HCT116 (cell line): ENCODE measurements around the gene LRRC72. TPM values are rescaled to one million over a fixed set of nuclear protein-coding genes. Genes with fewer than 3 reads are reported as not detected.

Experiments
- ATAC-seq: fragments of 200-7000 bp; cut with Tn5 transposase; 2 replicates; pipeline ENCODE4 v1.9.1; 2020; ENCODE audit warnings: mild to moderate bottlenecking, moderate library complexity
- BruUV-seq: library from RNA; stranded (reverse); fragments of 400-500 nt; replicated peaks from 2 replicates; lab custom pipeline; 2021; lab: Mats Ljungman, UMichigan
- CTCF ChIA-PET: fragments of 300-600 bp; sonication (Branson Sonifier 250); formaldehyde crosslinking; loops from one replicate; lab custom pipeline; 2021; ENCODE audit warnings: antibody characterized with exemption; lab: Charles Lee
- POLR2A ChIA-PET: fragments of 300-600, 350-600 bp; sonication (Branson Sonifier 250); formaldehyde crosslinking; loops from one replicate; lab custom pipeline; 2021; ENCODE audit warnings: antibody characterized with exemption; lab: Charles Lee
- RAD21 ChIA-PET, 2 experiments: fragments of 300-600 bp; sonication (Branson Sonifier 250); formaldehyde crosslinking; loops; one replicate each; lab custom pipeline; 2023; ENCODE audit warnings: low total read pairs in 2 of 2; ENCODE audit not compliant: uncharacterized antibody in 2 of 2, unreplicated experiment in 2 of 2, low non-redundant PET in 1 of 2; lab: Charles Lee
- DNase-seq: peaks from one replicate; pipeline ENCODE4 v3.0.0-alpha.2; 2010; ENCODE audit warnings: low read depth, low spot score
- H2AFZ ChIP-seq: fragments of 200-600 bp; shearing (Covaris generic), sonication (generic); 2 replicates; pipeline ENCODE4 v1.6.1; 2017; ENCODE audit warnings: low read depth, mixed run types, mixed read lengths, antibody characterized with exemption, low read length; ENCODE audit not compliant: poor library complexity, severe bottlenecking
- H3K27ac ChIP-seq: 2 replicates; pipeline ENCODE4 v1.5.1; 2012; ENCODE audit warnings: low read depth, low read length
- H3K27me3 ChIP-seq: fragments of 200-600 bp; sonication (generic); 2 replicates; pipeline ENCODE4 v1.6.1; 2016; ENCODE audit warnings: mixed run types, low read length, mixed read lengths; ENCODE audit not compliant: insufficient read depth
- H3K36me3 ChIP-seq, 2 experiments: fragments of 200-500 bp in 1 of 2; fragments of 200-600 bp in 1 of 2; sonication (Bioruptor generic) in 1 of 2; sonication (generic) in 1 of 2; 2 replicates each; pipeline versions ENCODE4 v1.5.1 to v1.6.1; 2014 to 2016; ENCODE audit warnings: low read length in 2 of 2, inconsistent platforms in 1 of 2, mixed read lengths in 1 of 2, mixed run types in 1 of 2; ENCODE audit not compliant: insufficient read depth in 2 of 2, control insufficient read depth in 1 of 2
- H3K4me1 ChIP-seq, 2 experiments: fragments of 200-600 bp in 1 of 2; sonication (generic) in 1 of 2; 2 replicates each; pipeline versions ENCODE4 v1.5.1 to v1.6.1; 2012 to 2017; ENCODE audit warnings: low read length in 2 of 2, inconsistent platforms in 1 of 2, mild to moderate bottlenecking in 1 of 2, mixed read lengths in 1 of 2, mixed run types in 1 of 2, moderate library complexity in 1 of 2; ENCODE audit not compliant: insufficient read depth in 2 of 2, control insufficient read depth in 1 of 2
- H3K4me2 ChIP-seq: fragments of 200-600 bp; sonication (generic); 2 replicates; pipeline ENCODE4 v1.6.1; 2017; ENCODE audit warnings: mixed run types, low read length, mixed read lengths
- H3K4me3 ChIP-seq, 2 experiments: fragments of 200-600 bp in 1 of 2; sonication (generic) in 1 of 2; replicated peaks in 1 of 2; 2 replicates each; pipeline ENCODE4 v1.5.1; 2011 to 2016; ENCODE audit warnings: low read length in 2 of 2, control low read depth in 1 of 2, low read depth in 1 of 2, mild to moderate bottlenecking in 1 of 2, mixed read lengths in 1 of 2, mixed run types in 1 of 2
- H3K79me2 ChIP-seq: fragments of 200-600 bp; sonication (generic); 2 replicates; pipeline ENCODE4 v1.6.1; 2017; ENCODE audit warnings: mild to moderate bottlenecking, mixed run types, low read length, moderate library complexity, mixed read lengths; ENCODE audit not compliant: insufficient read depth
- H3K9ac ChIP-seq: fragments of 200-600 bp; sonication (generic); 2 replicates; pipeline ENCODE4 v1.6.1; 2016; ENCODE audit warnings: low read length, mixed read lengths
- H3K9me2 ChIP-seq: fragments of 200-600 bp; sonication (generic), shearing (Covaris generic); 2 replicates; pipeline ENCODE4 v1.6.1; 2017; ENCODE audit warnings: mixed run types, mild to moderate bottlenecking, moderate library complexity; ENCODE audit not compliant: insufficient read depth
- H3K9me3 ChIP-seq, 2 experiments: fragments of 200-500 bp in 1 of 2; fragments of 200-600 bp in 1 of 2; sonication (Bioruptor generic) in 1 of 2; sonication (generic) in 1 of 2; 2 replicates each; pipeline ENCODE4 v1.6.1; 2014 to 2017; ENCODE audit warnings: low read length in 2 of 2, mixed read lengths in 2 of 2, inconsistent platforms in 1 of 2, low read depth in 1 of 2, mild to moderate bottlenecking in 1 of 2, mixed run types in 1 of 2, moderate library complexity in 1 of 2; ENCODE audit not compliant: control insufficient read depth in 1 of 2, insufficient read depth in 1 of 2
- H4K20me1 ChIP-seq: fragments of 200-600 bp; sonication (generic), shearing (Covaris generic); 2 replicates; pipeline ENCODE4 v1.6.1; 2017; ENCODE audit warnings: mixed run types, mild to moderate bottlenecking, moderate library complexity; ENCODE audit not compliant: insufficient read depth
- CBX3 ChIP-seq: IDR thresholded peaks from 2 replicates; pipeline ENCODE4 v1.6.1; 2012; ENCODE audit warnings: low read depth
- CEBPB ChIP-seq: IDR thresholded peaks from 2 replicates; pipeline ENCODE4 v1.6.1; 2012; ENCODE audit warnings: low read depth
- EGR1 ChIP-seq: IDR thresholded peaks from 2 replicates; pipeline ENCODE4 v1.6.1; 2012; ENCODE audit warnings: low read depth
- ELF1 ChIP-seq: IDR thresholded peaks from 2 replicates; pipeline ENCODE4 v1.6.1; 2012; ENCODE audit warnings: low read depth, borderline replicate concordance
- EZH2 ChIP-seq: fragments of 200-600 bp; sonication (generic); IDR thresholded peaks from 2 replicates; pipeline ENCODE4 v1.6.1; 2017; ENCODE audit warnings: antibody characterized with exemption, mixed run types
- EZH2phosphoT487 ChIP-seq: fragments of 200-600 bp; IDR thresholded peaks from 2 replicates; pipeline ENCODE4 v1.6.1; 2018; ENCODE audit warnings: antibody characterized with exemption, borderline replicate concordance
- FOSL1 ChIP-seq: IDR thresholded peaks from 2 replicates; pipeline ENCODE4 v1.6.1; 2012; ENCODE audit warnings: low read depth
- JUND ChIP-seq: IDR thresholded peaks from 2 replicates; pipeline ENCODE4 v1.6.1; 2012
- POLR2A ChIP-seq: IDR thresholded peaks from 2 replicates; pipeline ENCODE4 v1.7.0; 2011; ENCODE audit warnings: borderline replicate concordance; ENCODE audit not compliant: insufficient read depth, insufficient read length; ENCODE audit errors: extremely low read depth
- POLR2AphosphoS5 ChIP-seq: IDR thresholded peaks from 2 replicates; pipeline ENCODE4 v1.6.1; 2011; ENCODE audit warnings: mild to moderate bottlenecking, low read depth, low read length, moderate library complexity
- RAD21 ChIP-seq: IDR thresholded peaks from 2 replicates; pipeline ENCODE4 v1.6.1; 2012; ENCODE audit warnings: low read depth, mild to moderate bottlenecking
- SIN3A ChIP-seq: IDR thresholded peaks from 2 replicates; pipeline ENCODE4 v1.6.1; 2012; ENCODE audit warnings: low read depth
- SP1 ChIP-seq: IDR thresholded peaks from 2 replicates; pipeline ENCODE4 v1.6.1; 2012; ENCODE audit warnings: low read depth
- TCF7L2 ChIP-seq: IDR thresholded peaks from 2 replicates; pipeline ENCODE4 v1.7.0; 2011; ENCODE audit warnings: borderline replicate concordance, inconsistent platforms; ENCODE audit not compliant: insufficient read depth, insufficient read length; ENCODE audit errors: extremely low read depth
- YY1 ChIP-seq: IDR thresholded peaks from 2 replicates; pipeline ENCODE4 v1.6.1; 2011; ENCODE audit warnings: low read length, low read depth, moderate library complexity, mild to moderate bottlenecking; ENCODE audit not compliant: insufficient replicate concordance; ENCODE audit errors: extremely low read depth
- ZNF274 ChIP-seq: fragments of 200-500 bp; sonication (Bioruptor generic); IDR thresholded peaks from 2 replicates; pipeline ENCODE4 v1.6.1; 2014; ENCODE audit warnings: mild to moderate bottlenecking, low read depth, low read length, inconsistent platforms
- intact Hi-C: fragments of 100-400 bp; cut with micrococcal nuclease; formaldehyde crosslinking; loops from 2 replicates; pipeline ENCODE4 v1.10.0; 2022
- total RNA-seq: library from RNA; stranded (reverse); gene quantifications from one replicate; pipeline ENCODE4 v1.2.1, GENCODE V29; 2021; ENCODE audit not compliant: unreplicated experiment
- TF ChIP-seq, protein P1 (sequence below): IDR thresholded peaks from 2 replicates; pipeline ENCODE4 v1.6.1; 2012; ENCODE audit warnings: low read depth
- TF ChIP-seq, protein P2 (sequence below), 3 experiments: fragments of 200-600 bp in 1 of 3; sonication (generic) in 1 of 3; IDR thresholded peaks in 2 of 3; conservative IDR thresholded peaks in 1 of 3; 2 replicates each; pipeline ENCODE4 v1.5.1; 2012 to 2017; ENCODE audit warnings: low read depth in 2 of 3, low read length in 2 of 3, antibody characterized with exemption in 1 of 3, borderline replicate concordance in 1 of 3, control low read depth in 1 of 3, mild to moderate bottlenecking in 1 of 3, mixed read lengths in 1 of 3, mixed run types in 1 of 3, moderate library complexity in 1 of 3; ENCODE audit not compliant: insufficient read depth in 1 of 3
- TF ChIP-seq, protein P3 (sequence below): IDR thresholded peaks from 2 replicates; pipeline ENCODE4 v1.6.1; 2012
- TF ChIP-seq, protein P4 (sequence below): IDR thresholded peaks from 2 replicates; pipeline ENCODE4 v1.6.1; 2012

LRRC72 gene
- total RNA-seq, 1 experiment from 2014 or later, result not detected

DNA sequence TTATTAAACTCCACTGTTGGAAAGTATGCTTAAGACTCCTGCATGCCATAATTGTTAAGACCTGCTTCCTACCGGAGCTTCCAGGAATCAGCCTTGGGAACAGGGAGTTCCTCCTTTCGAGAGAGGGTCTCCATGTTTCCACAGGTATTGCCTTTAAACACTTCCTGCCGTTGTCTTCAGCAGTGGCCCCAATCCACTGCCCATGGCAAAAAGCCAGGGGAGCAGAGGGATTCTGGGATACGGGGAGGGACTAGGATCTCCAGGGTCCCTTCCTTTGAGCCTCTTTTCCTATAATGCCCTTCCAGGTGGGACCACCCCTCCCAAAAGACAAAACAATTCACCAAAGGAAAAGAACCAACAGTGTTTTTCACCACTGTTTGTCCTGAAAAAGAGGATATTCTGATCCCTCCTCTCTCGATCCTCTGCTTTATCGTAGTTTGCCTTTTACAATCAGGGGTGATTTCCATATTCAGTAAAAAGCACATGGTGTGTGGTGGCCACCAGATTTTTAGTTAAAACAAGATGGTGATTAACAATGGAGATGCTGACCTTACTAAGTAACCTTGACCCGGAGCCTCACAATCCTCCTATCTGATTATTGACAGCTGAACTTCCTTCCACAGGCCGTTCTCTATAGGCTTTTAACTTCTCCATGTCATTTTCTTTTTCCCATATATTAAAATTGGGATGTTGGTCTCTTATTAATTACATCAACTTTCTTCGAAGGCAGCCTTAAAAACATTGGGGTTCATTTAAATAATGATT, 36.0 kb downstream of the LRRC72 start:
- Histone ChIP-seq H3K27ac (no peak overlapping the region), H3K9ac (no peak overlapping the region), H3K4me1 (no peaks in the 10 kb centered on the region; a peak in 1 of 4 replicates), H3K27me3 (no peaks in the 10 kb centered on the region), H2AFZ (no peak overlapping the region), H3K9me2 (no peaks in the 10 kb centered on the region)
- intact Hi-C loops, result no loop called here
- no peak for TF ChIP-seq POLR2A
- TF ChIP-seq RAD21, result no peak
- no peak for TF ChIP-seq EZH2
- TF ChIP-seq SIN3A, result no peak
- TF ChIP-seq POLR2AphosphoS5, result no peak
- TF ChIP-seq ELF1, result no peak
- TF ChIP-seq, protein P1, sequence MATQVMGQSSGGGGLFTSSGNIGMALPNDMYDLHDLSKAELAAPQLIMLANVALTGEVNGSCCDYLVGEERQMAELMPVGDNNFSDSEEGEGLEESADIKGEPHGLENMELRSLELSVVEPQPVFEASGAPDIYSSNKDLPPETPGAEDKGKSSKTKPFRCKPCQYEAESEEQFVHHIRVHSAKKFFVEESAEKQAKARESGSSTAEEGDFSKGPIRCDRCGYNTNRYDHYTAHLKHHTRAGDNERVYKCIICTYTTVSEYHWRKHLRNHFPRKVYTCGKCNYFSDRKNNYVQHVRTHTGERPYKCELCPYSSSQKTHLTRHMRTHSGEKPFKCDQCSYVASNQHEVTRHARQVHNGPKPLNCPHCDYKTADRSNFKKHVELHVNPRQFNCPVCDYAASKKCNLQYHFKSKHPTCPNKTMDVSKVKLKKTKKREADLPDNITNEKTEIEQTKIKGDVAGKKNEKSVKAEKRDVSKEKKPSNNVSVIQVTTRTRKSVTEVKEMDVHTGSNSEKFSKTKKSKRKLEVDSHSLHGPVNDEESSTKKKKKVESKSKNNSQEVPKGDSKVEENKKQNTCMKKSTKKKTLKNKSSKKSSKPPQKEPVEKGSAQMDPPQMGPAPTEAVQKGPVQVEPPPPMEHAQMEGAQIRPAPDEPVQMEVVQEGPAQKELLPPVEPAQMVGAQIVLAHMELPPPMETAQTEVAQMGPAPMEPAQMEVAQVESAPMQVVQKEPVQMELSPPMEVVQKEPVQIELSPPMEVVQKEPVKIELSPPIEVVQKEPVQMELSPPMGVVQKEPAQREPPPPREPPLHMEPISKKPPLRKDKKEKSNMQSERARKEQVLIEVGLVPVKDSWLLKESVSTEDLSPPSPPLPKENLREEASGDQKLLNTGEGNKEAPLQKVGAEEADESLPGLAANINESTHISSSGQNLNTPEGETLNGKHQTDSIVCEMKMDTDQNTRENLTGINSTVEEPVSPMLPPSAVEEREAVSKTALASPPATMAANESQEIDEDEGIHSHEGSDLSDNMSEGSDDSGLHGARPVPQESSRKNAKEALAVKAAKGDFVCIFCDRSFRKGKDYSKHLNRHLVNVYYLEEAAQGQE, result no peak
- TF ChIP-seq, protein P2, sequence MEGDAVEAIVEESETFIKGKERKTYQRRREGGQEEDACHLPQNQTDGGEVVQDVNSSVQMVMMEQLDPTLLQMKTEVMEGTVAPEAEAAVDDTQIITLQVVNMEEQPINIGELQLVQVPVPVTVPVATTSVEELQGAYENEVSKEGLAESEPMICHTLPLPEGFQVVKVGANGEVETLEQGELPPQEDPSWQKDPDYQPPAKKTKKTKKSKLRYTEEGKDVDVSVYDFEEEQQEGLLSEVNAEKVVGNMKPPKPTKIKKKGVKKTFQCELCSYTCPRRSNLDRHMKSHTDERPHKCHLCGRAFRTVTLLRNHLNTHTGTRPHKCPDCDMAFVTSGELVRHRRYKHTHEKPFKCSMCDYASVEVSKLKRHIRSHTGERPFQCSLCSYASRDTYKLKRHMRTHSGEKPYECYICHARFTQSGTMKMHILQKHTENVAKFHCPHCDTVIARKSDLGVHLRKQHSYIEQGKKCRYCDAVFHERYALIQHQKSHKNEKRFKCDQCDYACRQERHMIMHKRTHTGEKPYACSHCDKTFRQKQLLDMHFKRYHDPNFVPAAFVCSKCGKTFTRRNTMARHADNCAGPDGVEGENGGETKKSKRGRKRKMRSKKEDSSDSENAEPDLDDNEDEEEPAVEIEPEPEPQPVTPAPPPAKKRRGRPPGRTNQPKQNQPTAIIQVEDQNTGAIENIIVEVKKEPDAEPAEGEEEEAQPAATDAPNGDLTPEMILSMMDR (IDR thresholded peaks at IDR 0.05 in 2 of 3, conservative IDR thresholded peaks at IDR 0.05 in 1 of 3; ENCODE audit: borderline replicate concordance in 1 of 3, insufficient read depth in 1 of 3, low read depth in 2 of 3, low read length in 2 of 3), result no peak
- no peak for TF ChIP-seq ZNF274
- TF ChIP-seq EZH2phosphoT487, result no peak
- TF ChIP-seq JUND, result no peak
- TF ChIP-seq, protein P3, sequence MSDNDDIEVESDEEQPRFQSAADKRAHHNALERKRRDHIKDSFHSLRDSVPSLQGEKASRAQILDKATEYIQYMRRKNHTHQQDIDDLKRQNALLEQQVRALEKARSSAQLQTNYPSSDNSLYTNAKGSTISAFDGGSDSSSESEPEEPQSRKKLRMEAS, result no peak
- TF ChIP-seq, protein P4, sequence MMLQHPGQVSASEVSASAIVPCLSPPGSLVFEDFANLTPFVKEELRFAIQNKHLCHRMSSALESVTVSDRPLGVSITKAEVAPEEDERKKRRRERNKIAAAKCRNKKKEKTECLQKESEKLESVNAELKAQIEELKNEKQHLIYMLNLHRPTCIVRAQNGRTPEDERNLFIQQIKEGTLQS, result no peak
- TF ChIP-seq CBX3, result no peak
- TF ChIP-seq YY1, result no peak
- no peak for TF ChIP-seq EGR1
- no peak for TF ChIP-seq CEBPB
- TF ChIP-seq SP1, result no peak
- TF ChIP-seq TCF7L2, result no peak
- no peak for TF ChIP-seq FOSL1
- TF ChIP-seq, all 23 proteins: peak for 0
- no peaks in the 10 kb centered on the region for H3K9me3 ChIP-seq
- H3K4me2 ChIP-seq, result no peak overlapping the region
- no peaks in the 10 kb centered on the region for H3K79me2 ChIP-seq
- RAD21 ChIA-PET, result no interaction called here
- POLR2A ChIA-PET, result no interaction called here
- no TSS peak for BruUV-seq
- ATAC-seq (no peak), DNase-seq (no peak)
- no peaks in the 10 kb centered on the region for H4K20me1 ChIP-seq
- CTCF ChIA-PET, result no interaction called here
- no peaks in the 10 kb centered on the region for H3K36me3 ChIP-seq
- no peak overlapping the region for H3K4me3 ChIP-seq
